CD4-positive, alpha-beta T cell (primary cell): ENCODE results near the gene FGFR3. TPM values are rescaled to one million over a fixed set of nuclear protein-coding genes. Genes with fewer than 3 reads are reported as not detected.

Source experiments
- ATAC-seq: fragments of 200-7000 bp; cut with Tn5 transposase; one replicate; pipeline ENCODE4 v1.10.0; 2022; ENCODE audit warnings: mild to moderate bottlenecking; ENCODE audit not compliant: poor library complexity
- CTCF ChIA-PET: fragments of 350-600 bp; sonication (Branson Sonifier 250); formaldehyde crosslinking; loops from one replicate; lab custom pipeline; 2021; ENCODE audit warnings: antibody characterized with exemption, inconsistent platforms; lab: Charles Lee
- POLR2A ChIA-PET: fragments of 350-600 bp; sonication (Branson Sonifier 250); formaldehyde crosslinking; loops from one replicate; lab custom pipeline; 2021; ENCODE audit warnings: antibody characterized with exemption, inconsistent platforms; lab: Charles Lee
- DNase-seq, 14 experiments: peaks; one replicate each; pipeline ENCODE4 v3.0.0-alpha.2; 2013 to 2020; ENCODE audit warnings: mixed read lengths in 2 of 14
- H3K27ac ChIP-seq, 2 donors: one replicate each; pipeline versions ENCODE4 v1.5.1 to v1.7.0; 2013; ENCODE audit warnings: low read length in 2 of 2, low read depth in 1 of 2, mild to moderate bottlenecking in 1 of 2
- H3K27me3 ChIP-seq, 2 experiments: 1 replicate in 1 of 2; 2 replicates in 1 of 2; pipeline versions ENCODE4 v1.6.1 to v1.7.0; 2013; ENCODE audit warnings: low read length in 2 of 2, control low read depth in 1 of 2, mild to moderate bottlenecking in 1 of 2, moderate library complexity in 1 of 2; ENCODE audit not compliant: insufficient read depth in 2 of 2, control insufficient read depth in 1 of 2
- H3K36me3 ChIP-seq: one replicate; pipeline ENCODE4 v1.6.1; 2013; ENCODE audit warnings: low read length, control low read depth; ENCODE audit not compliant: insufficient read depth
- H3K4me1 ChIP-seq: one replicate; pipeline ENCODE4 v1.6.1; 2013; ENCODE audit warnings: low read length, control low read depth; ENCODE audit not compliant: insufficient read depth
- H3K4me3 ChIP-seq: one replicate; pipeline ENCODE4 v1.5.1; 2013; ENCODE audit warnings: mild to moderate bottlenecking, low read length, moderate library complexity
- H3K9me3 ChIP-seq, 2 experiments: 1 replicate in 1 of 2; 2 replicates in 1 of 2; pipeline versions ENCODE4 v1.6.1 to v1.7.0; 2013; ENCODE audit warnings: low read length in 2 of 2, mild to moderate bottlenecking in 2 of 2, control low read depth in 1 of 2, moderate library complexity in 1 of 2; ENCODE audit not compliant: control insufficient read depth in 1 of 2, insufficient read depth in 1 of 2
- H3K27ac Mint-ChIP-seq: one replicate; pipeline ENCODE4 v1.8.0; 2020; ENCODE audit warnings: mixed read lengths
- H3K27me3 Mint-ChIP-seq: one replicate; pipeline ENCODE4 v1.8.0; 2021; ENCODE audit warnings: mixed read lengths
- H3K36me3 Mint-ChIP-seq: one replicate; pipeline ENCODE4 v1.8.0; 2021; ENCODE audit warnings: low read depth, mixed read lengths
- H3K4me1 Mint-ChIP-seq: one replicate; pipeline ENCODE4 v1.8.0; 2021; ENCODE audit warnings: low read depth, mixed read lengths
- H3K4me3 Mint-ChIP-seq: one replicate; pipeline ENCODE4 v1.8.0; 2020; ENCODE audit warnings: mild to moderate bottlenecking, mixed read lengths
- H3K9me3 Mint-ChIP-seq: one replicate; pipeline ENCODE4 v1.8.0; 2020; ENCODE audit warnings: mixed read lengths
- intact Hi-C, 2 experiments: fragments of 100-400 bp; cut with DNase I in 1 of 2; cut with micrococcal nuclease in 1 of 2; formaldehyde crosslinking; loops; one replicate each; pipeline versions ENCODE4 v1.15.1 to v1.9.0; 2023 to 2025; cut with DNase I, micrococcal nuclease
- total RNA-seq, 174 experiments: library from RNA in 2 of 174; stranded (reverse) in 2 of 174; gene quantifications; one replicate each; pipeline ENCODE4 v1.2.3 and lab custom pipeline; 2021 to 2026
- TF ChIP-seq, protein P1 (sequence below): fragments of 200-600 bp; IDR thresholded peaks from one replicate; pipeline ENCODE4 v1.8.0; 2022; ENCODE audit warnings: antibody characterized with exemption, mild to moderate bottlenecking

FGFR3 gene
- total RNA-seq, 2 experiments from 2014 or later = 0.33 TPM; not detected in 1

GRCh38 chr4:1823545-1823932, 30.4 kb downstream of the FGFR3 start:
- peaks cover 70% of the 10 kb centered on the region for H3K36me3 Mint-ChIP-seq
- H3K27me3 Mint-ChIP-seq = no peaks in the 10 kb centered on the region
- no peak overlapping the region for H3K27ac Mint-ChIP-seq

GRCh38 chr4:1824746-1825145, 31.7 kb downstream of the FGFR3 start:
- H3K9me3 ChIP-seq = no peaks in the 10 kb centered on the region
- H3K27ac ChIP-seq = no peak overlapping the region
- H3K4me1 Mint-ChIP-seq = no peaks in the 10 kb centered on the region
- intact Hi-C loops = loop anchor here in 1 of 2 experiments (5.0 kb wide), 1 partner anchor 1022 kb away; no protein-coding TSS in a partner anchor
- H3K9me3 Mint-ChIP-seq = no peaks in the 10 kb centered on the region
- no peaks in the 10 kb centered on the region for H3K27me3 Mint-ChIP-seq
- H3K27me3 ChIP-seq = no peaks in the 10 kb centered on the region
- H3K27ac Mint-ChIP-seq = no peak overlapping the region
- peaks cover 63% of the 10 kb centered on the region for H3K36me3 Mint-ChIP-seq
- POLR2A ChIA-PET = no interaction called here
- H3K36me3 ChIP-seq = peaks cover 51% of the 10 kb centered on the region
- H3K4me3 ChIP-seq = no peak overlapping the region
- CTCF ChIA-PET = no interaction called here
- no peaks in the 10 kb centered on the region for H3K4me1 ChIP-seq
- TF ChIP-seq, protein P1, sequence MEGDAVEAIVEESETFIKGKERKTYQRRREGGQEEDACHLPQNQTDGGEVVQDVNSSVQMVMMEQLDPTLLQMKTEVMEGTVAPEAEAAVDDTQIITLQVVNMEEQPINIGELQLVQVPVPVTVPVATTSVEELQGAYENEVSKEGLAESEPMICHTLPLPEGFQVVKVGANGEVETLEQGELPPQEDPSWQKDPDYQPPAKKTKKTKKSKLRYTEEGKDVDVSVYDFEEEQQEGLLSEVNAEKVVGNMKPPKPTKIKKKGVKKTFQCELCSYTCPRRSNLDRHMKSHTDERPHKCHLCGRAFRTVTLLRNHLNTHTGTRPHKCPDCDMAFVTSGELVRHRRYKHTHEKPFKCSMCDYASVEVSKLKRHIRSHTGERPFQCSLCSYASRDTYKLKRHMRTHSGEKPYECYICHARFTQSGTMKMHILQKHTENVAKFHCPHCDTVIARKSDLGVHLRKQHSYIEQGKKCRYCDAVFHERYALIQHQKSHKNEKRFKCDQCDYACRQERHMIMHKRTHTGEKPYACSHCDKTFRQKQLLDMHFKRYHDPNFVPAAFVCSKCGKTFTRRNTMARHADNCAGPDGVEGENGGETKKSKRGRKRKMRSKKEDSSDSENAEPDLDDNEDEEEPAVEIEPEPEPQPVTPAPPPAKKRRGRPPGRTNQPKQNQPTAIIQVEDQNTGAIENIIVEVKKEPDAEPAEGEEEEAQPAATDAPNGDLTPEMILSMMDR = no peak
- ATAC-seq (no peak), DNase-seq (no peak)
- H3K4me3 Mint-ChIP-seq = no peak overlapping the region

More at GRCh38 chr4:1823545-1823932, 30.4 kb downstream of the FGFR3 start:
- no peak for ATAC-seq
- Histone ChIP-seq H3K9me3 (no peaks in the 10 kb centered on the region), H3K36me3 (peaks cover 62% of the 10 kb centered on the region), H3K27ac (no peak overlapping the region), H3K4me1 (no peaks in the 10 kb centered on the region), H3K4me3 (no peak overlapping the region), H3K27me3 (no peaks in the 10 kb centered on the region)
- intact Hi-C loops = no loop called here
- TF ChIP-seq, protein P1 = no peak
- POLR2A ChIA-PET = no interaction called here
- Mint-ChIP-seq H3K4me3 (no peak overlapping the region), H3K4me1 (no peaks in the 10 kb centered on the region), H3K9me3 (no peaks in the 10 kb centered on the region)
- no peak for DNase-seq
- CTCF ChIA-PET = no interaction called here

GRCh38 chr4:1825326-1825725, 32.2 kb downstream of the FGFR3 start:
- H3K4me1 ChIP-seq = no peaks in the 10 kb centered on the region
- peaks cover 62% of the 10 kb centered on the region for H3K36me3 Mint-ChIP-seq
- no peak overlapping the region for H3K27ac Mint-ChIP-seq
- DNase-seq = no peak
- no peak overlapping the region for H3K27ac ChIP-seq
- H3K4me3 Mint-ChIP-seq = no peak overlapping the region
- intact Hi-C loops = loop anchor here in 1 of 2 experiments (5.0 kb wide), 1 partner anchor 1023 kb away; no protein-coding TSS in a partner anchor
- H3K27me3 Mint-ChIP-seq = no peaks in the 10 kb centered on the region
- ChIA-PET POLR2A (no interaction called here), CTCF (no interaction called here)
- TF ChIP-seq, protein P1 = no peak
- no peaks in the 10 kb centered on the region for H3K4me1 Mint-ChIP-seq
- peaks cover 51% of the 10 kb centered on the region for H3K36me3 ChIP-seq
- H3K9me3 Mint-ChIP-seq = no peaks in the 10 kb centered on the region
- no peaks in the 10 kb centered on the region for H3K9me3 ChIP-seq
- H3K4me3 ChIP-seq = no peak overlapping the region
- no peak for ATAC-seq
- H3K27me3 ChIP-seq = no peaks in the 10 kb centered on the region
